ENCODE results near the gene ARID1A. TPM values are rescaled to one million over a fixed set of nuclear protein-coding genes. Genes with fewer than 3 reads are reported as not detected.

ARID1A gene
- total and polyA plus RNA-seq, 2 of the 8 experiments (the other 6 are each of a cell fraction or from before 2014, with no cell fraction given), result 52.1 to 103 TPM

GRCh38 chr1:26759531-26759930, 63.7 kb downstream of the ARID1A start:
- H3K23ac ChIP-seq (ENCODE audit: insufficient read length), result no peak overlapping the region
- no peak overlapping the region for H2BK5ac ChIP-seq (ENCODE audit: low read depth, low read length)
- no peaks in the 10 kb centered on the region for H3K4me1 ChIP-seq (replicated peaks in 1 of 4; ENCODE audit: control insufficient read depth in 3 of 4, insufficient read depth in 4 of 4, low read length in 3 of 4)
- no peak overlapping the region for H3K14ac ChIP-seq (ENCODE audit: insufficient read length)
- no peak overlapping the region for H2BK20ac ChIP-seq (ENCODE audit: low read length)
- no peak overlapping the region for H3K56ac ChIP-seq (replicated peaks; ENCODE audit: insufficient read length, low read depth, low read length)
- H3K23me2 ChIP-seq (ENCODE audit: low read depth, low read length), result no peaks in the 10 kb centered on the region
- H3K79me2 ChIP-seq (ENCODE audit: control insufficient read depth in 1 of 2, insufficient read depth in 2 of 2, low read length in 2 of 2), result peaks cover 0 to 30% of the 10 kb centered on the region in 2 experiments; a peak in 2 of 4 replicates
- no peak for DNase-seq (ENCODE audit: low read depth in 1 of 2, low spot score in 2 of 2)
- no peak overlapping the region for H4K8ac ChIP-seq (ENCODE audit: extremely low read depth, insufficient read depth, low read length)
- H3K4me2 ChIP-seq (ENCODE audit: insufficient read depth in 1 of 2, low read depth in 2 of 2, low read length in 2 of 2), result no peak overlapping the region
- H3K79me1 ChIP-seq (ENCODE audit: low read depth, low read length), result 0 out of 2 replicates have a peak, but pooled peaks cover 2% of the 10 kb centered on the region
- H3K9me3 ChIP-seq (ENCODE audit: insufficient read depth in 2 of 2, low read depth in 1 of 2, low read length in 1 of 2), result no peaks in the 10 kb centered on the region
- H3K27ac ChIP-seq (ENCODE audit: low read depth, low read length), result no peak overlapping the region
- ChIA-PET CTCF (ENCODE audit: partially characterized antibody) (interaction anchor here (0.8 to 3.7 kb wide), 5 partner anchors 9 to 161 kb away, joined by 4 to 19 read pairs (median 5); no protein-coding TSS in a partner anchor), POLR2A (ENCODE audit: partially characterized antibody) (no interaction called here)
- H3K36me3 ChIP-seq (ENCODE audit: control insufficient read depth in 2 of 4, insufficient read depth in 4 of 4, low read length in 3 of 4), result peaks cover 24 to 60% (median 43%) of the 10 kb centered on the region in 4 experiments
- H4K5ac ChIP-seq (ENCODE audit: insufficient read length, low read depth, low read length), result no peak overlapping the region
- no peak overlapping the region for H2BK12ac ChIP-seq (ENCODE audit: low read depth, low read length)
- FAIRE-seq, result no peak
- peaks cover 2 to 16% of the 10 kb centered on the region in 2 experiments for H4K20me1 ChIP-seq (replicated peaks in 1 of 2; ENCODE audit: control insufficient read depth in 1 of 2, insufficient read depth in 2 of 2, low read length in 2 of 2)
- no peak overlapping the region for H4K91ac ChIP-seq (replicated peaks; ENCODE audit: insufficient read length, low read length)
- H3K4me3 ChIP-seq (ENCODE audit: extremely low read depth in 1 of 4, insufficient read depth in 2 of 4, low read depth in 3 of 4, low read length in 4 of 4), result no peak overlapping the region
- H2BK120ac ChIP-seq (replicated peaks; ENCODE audit: low read depth, low read length), result no peak overlapping the region
- no peak overlapping the region for H2BK15ac ChIP-seq (ENCODE audit: low read length)
- H2AFZ ChIP-seq (ENCODE audit: low read length), result no peak overlapping the region
- no peak for TF ChIP-seq BCL11A (IDR thresholded peaks at IDR 0.05; ENCODE audit: low read depth in 2 of 2, low read length in 2 of 2)
- TF ChIP-seq POLR2AphosphoS5 (IDR thresholded peaks at IDR 0.05; ENCODE audit: low read depth, low read length), result no peak
- no peak for TF ChIP-seq CTCF (IDR thresholded peaks at IDR 0.05; ENCODE audit: control extremely low read depth in 1 of 3, insufficient read depth in 1 of 3, low read depth in 1 of 3, low read length in 3 of 3)
- TF ChIP-seq POLR2A (IDR thresholded peaks at IDR 0.05; ENCODE audit: control extremely low read depth in 1 of 2, low read depth in 2 of 2, low read length in 2 of 2), result no peak
- no peak overlapping the region for H3K18ac ChIP-seq (ENCODE audit: extremely low read depth, low read length)
- no peak overlapping the region for H3K9ac ChIP-seq (replicated peaks in 1 of 4; ENCODE audit: extremely low read depth in 1 of 4, low read depth in 3 of 4, low read length in 3 of 4)
- H2AK5ac ChIP-seq (ENCODE audit: low read depth, low read length), result no peak overlapping the region
- H3K27me3 ChIP-seq (replicated peaks in 1 of 4; ENCODE audit: control insufficient read depth in 3 of 4, extremely low read depth in 1 of 4, insufficient read depth in 3 of 4, low read length in 3 of 4), result no peaks in the 10 kb centered on the region
- no peak overlapping the region for H3K4ac ChIP-seq (replicated peaks; ENCODE audit: insufficient read length, low read depth, low read length)

All from H1 (cell line).